HG02884 (cell line): ENCODE results near the gene SUGT1.
"Not testable (repeated sequence)": the region's sequence is repeated elsewhere in the genome, so short reads cannot be mapped to it uniquely, and the experiment has no call there.

Experiments used
- ATAC-seq: cut with Tn5 transposase; IDR thresholded peaks from one replicate; pipeline ENCODE4 v1.9.1; 2021; ENCODE audit warnings: mild to moderate bottlenecking, moderate library complexity; ENCODE audit not compliant: unreplicated experiment

SUGT1 gene

GRCh38 chr13:52665325-52665724 lies 12.7 kb downstream of the SUGT1 start:
- no peak for ATAC-seq

GRCh38 chr13:52669677-52670076 lies 17.0 kb downstream of the SUGT1 start:
- ATAC-seq: no peak

GRCh38 chr13:52670726-52671125 lies 18.1 kb downstream of the SUGT1 start:
- no peak for ATAC-seq

GRCh38 chr13:52673465-52673864 lies 20.8 kb downstream of the SUGT1 start:
- no peak for ATAC-seq

- ATAC-seq: no peak
Measured at GRCh38 chr13:52677823-52678222, 25.2 kb downstream of the SUGT1 start.

GRCh38 chr13:52685806-52686205 lies 33.2 kb downstream of the SUGT1 start:
- ATAC-seq: not testable (repeated sequence)

- no peak for ATAC-seq
Measured at GRCh38 chr13:52686376-52686775, 33.7 kb downstream of the SUGT1 start.

- peak; percentile 84 for ATAC-seq
Measured at GRCh38 chr13:52695856-52696255, 43.2 kb downstream of the SUGT1 start.

GRCh38 chr13:52696566-52696965 lies 43.9 kb downstream of the SUGT1 start:
- no peak for ATAC-seq

GRCh38 chr13:52701728-52702465 lies 49.3 kb downstream of the SUGT1 start:
- no peak for ATAC-seq

- no peak for ATAC-seq
Measured at GRCh38 chr13:52703482-52703881, 50.8 kb downstream of the SUGT1 start.

GRCh38 chr13:52706081-52706480 lies 53.4 kb downstream of the SUGT1 start:
- ATAC-seq: no peak

GRCh38 chr13:52707375-52707774 lies 54.7 kb downstream of the SUGT1 start:
- no peak for ATAC-seq

- not testable (repeated sequence) for ATAC-seq
Measured at GRCh38 chr13:52708266-52708665, 55.6 kb downstream of the SUGT1 start.

- no peak for ATAC-seq
Measured at GRCh38 chr13:52711286-52711685, 58.6 kb downstream of the SUGT1 start.

GRCh38 chr13:52712385-52712784 lies 59.7 kb downstream of the SUGT1 start:
- ATAC-seq: no peak

- no peak for ATAC-seq
Measured at GRCh38 chr13:52713894-52714293, 61.3 kb downstream of the SUGT1 start.

GRCh38 chr13:52720904-52721303 lies 68.3 kb downstream of the SUGT1 start:
- not testable (repeated sequence) for ATAC-seq

GRCh38 chr13:52721356-52721755 lies 68.7 kb downstream of the SUGT1 start:
- not testable (repeated sequence) for ATAC-seq

GRCh38 chr13:52723181-52723580 lies 70.5 kb downstream of the SUGT1 start:
- no peak for ATAC-seq

- no peak for ATAC-seq
Measured at GRCh38 chr13:52725302-52725701, 72.7 kb downstream of the SUGT1 start.

GRCh38 chr13:52726258-52726657 lies 73.6 kb downstream of the SUGT1 start:
- no peak for ATAC-seq

GRCh38 chr13:52734075-52734623 lies 81.5 kb downstream of the SUGT1 start:
- ATAC-seq: no peak
